ENCODE data around the gene CTDSP2. TPM values are rescaled to one million over a fixed set of nuclear protein-coding genes. Genes with fewer than 3 reads are reported as not detected.
A peak's percentile ranks its signal among the peaks of the same experiment; 100 is the strongest.

CTDSP2 gene
- polyA plus RNA-seq, 3 donors = 59.1 to 148 (median 70.2) TPM

DNA sequence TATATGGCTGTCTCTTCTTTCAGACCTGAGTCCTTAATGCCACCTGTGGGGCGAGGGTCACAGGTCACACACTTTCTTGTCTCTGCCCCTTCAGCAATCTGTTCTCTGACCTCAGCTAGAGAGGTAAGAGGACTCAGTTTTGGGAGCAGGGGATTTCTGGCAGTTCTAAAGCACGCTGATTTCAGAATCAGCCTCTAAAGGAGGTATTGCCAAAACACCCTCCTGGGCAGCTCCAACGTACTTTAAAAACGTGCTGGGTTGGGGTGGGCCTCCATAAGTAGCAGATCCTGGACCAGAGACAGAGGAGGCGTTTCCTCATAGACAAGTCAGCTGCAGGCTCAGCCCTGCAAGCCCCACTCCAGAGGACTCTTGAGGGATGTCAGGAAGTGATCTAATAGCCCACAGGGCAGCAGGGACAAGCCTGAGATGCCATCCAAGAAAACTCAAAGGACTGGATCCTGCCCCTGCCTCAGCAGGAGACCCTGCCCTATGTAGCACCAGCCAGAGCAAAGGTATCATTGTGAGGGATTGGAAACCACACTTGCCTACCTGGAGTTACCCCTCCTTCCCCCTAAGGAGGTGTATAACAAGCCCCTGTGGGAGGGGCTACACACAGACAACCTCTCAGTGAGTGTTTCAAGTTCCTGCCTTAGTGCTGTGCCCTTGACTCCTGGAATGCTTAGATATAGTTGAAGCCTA lies 8.5 kb downstream of the CTDSP2 start:
- TF ChIP-seq CTCF (IDR thresholded peaks at IDR 0.05) = no peak
- intact Hi-C loops (cut with micrococcal nuclease) = no loop called here
- Histone ChIP-seq H3K4me3 (replicated peaks in 1 of 3; ENCODE audit: low read depth in 2 of 3, low read length in 3 of 3) (peak overlapping the region in 1 of 3 experiments; percentile 31), H3K4me1 (ENCODE audit: control insufficient read depth in 1 of 2, insufficient read depth in 2 of 2, low read length in 2 of 2) (peaks cover 98 to 100% of the 10 kb centered on the region in 2 donors), H3K9ac (ENCODE audit: insufficient read depth, low read length, poor library complexity, severe bottlenecking) (no peak overlapping the region), H4K20me1 (ENCODE audit: insufficient read depth, low read length) (peaks cover 100% of the 10 kb centered on the region), H3K27me3 (ENCODE audit: control insufficient read depth in 2 of 2, insufficient read depth in 2 of 2, low read length in 2 of 2) (no peaks in the 10 kb centered on the region), H3K79me2 (ENCODE audit: insufficient read depth, low read length) (peaks cover 100% of the 10 kb centered on the region), H3K36me3 (replicated peaks in 1 of 2; ENCODE audit: control insufficient read depth in 1 of 2, insufficient read depth in 2 of 2, low read length in 2 of 2) (no peaks in the 10 kb centered on the region), H3K4me2 (replicated peaks; ENCODE audit: extremely low read depth, low read length, poor library complexity, severe bottlenecking) (peak overlapping the region; percentile 44), H2AFZ (ENCODE audit: insufficient read depth, low read depth, low read length, poor library complexity, severe bottlenecking) (no peak overlapping the region), H3K27ac (ENCODE audit: low read depth in 1 of 2, low read length in 2 of 2) (peak overlapping the region; percentile 28 to 68), H3K9me3 (replicated peaks in 1 of 2; ENCODE audit: control insufficient read depth in 1 of 2, insufficient read depth in 1 of 2, low read length in 2 of 2) (no peaks in the 10 kb centered on the region)
- Mint-ChIP-seq H3K27me3 (ENCODE audit: low read depth in 3 of 3) (peaks cover 0 to 1% (median 0%) of the 10 kb centered on the region in 3 donors), H3K4me3 (peak overlapping the region in 1 of 2 donors; percentile 35), H3K9me3 (no peaks in the 10 kb centered on the region), H3K36me3 (peaks cover 7 to 24% of the 10 kb centered on the region in 2 donors), H3K27ac (peak overlapping the region; percentile 65 to 85 (median 73)), H3K4me1 (peaks cover 99% of the 10 kb centered on the region)
- 0% methylated on average over 4 of the region's 5 CpGs for WGBS (ENCODE audit: insufficient coverage)
- no peak for DNase-seq

GRCh38 chr12:57836442-57837375 lies 9.8 kb downstream of the CTDSP2 start:
- intact Hi-C loops (cut with micrococcal nuclease) = no loop called here
- no peak for TF ChIP-seq CTCF (IDR thresholded peaks at IDR 0.05)
- Mint-ChIP-seq H3K4me1 (peaks cover 97% of the 10 kb centered on the region), H3K27ac (peak overlapping the region; percentile 46 to 87 (median 77)), H3K27me3 (ENCODE audit: low read depth in 3 of 3) (no peaks in the 10 kb centered on the region), H3K9me3 (no peaks in the 10 kb centered on the region), H3K36me3 (peaks cover 0 to 20% of the 10 kb centered on the region in 2 donors), H3K4me3 (peak overlapping the region; percentile 17 to 80)
- Histone ChIP-seq H3K36me3 (replicated peaks in 1 of 2; ENCODE audit: control insufficient read depth in 1 of 2, insufficient read depth in 2 of 2, low read length in 2 of 2) (no peaks in the 10 kb centered on the region), H3K4me2 (replicated peaks; ENCODE audit: extremely low read depth, low read length, poor library complexity, severe bottlenecking) (peak overlapping the region; percentile 66), H3K9me3 (replicated peaks in 1 of 2; ENCODE audit: control insufficient read depth in 1 of 2, insufficient read depth in 1 of 2, low read length in 2 of 2) (no peaks in the 10 kb centered on the region), H2AFZ (ENCODE audit: insufficient read depth, low read depth, low read length, poor library complexity, severe bottlenecking) (no peak overlapping the region), H3K27me3 (ENCODE audit: control insufficient read depth in 2 of 2, insufficient read depth in 2 of 2, low read length in 2 of 2) (no peaks in the 10 kb centered on the region), H3K9ac (ENCODE audit: insufficient read depth, low read length, poor library complexity, severe bottlenecking) (peak overlapping the region; percentile 27), H4K20me1 (ENCODE audit: insufficient read depth, low read length) (peaks cover 100% of the 10 kb centered on the region), H3K79me2 (ENCODE audit: insufficient read depth, low read length) (peaks cover 100% of the 10 kb centered on the region), H3K27ac (ENCODE audit: low read depth in 1 of 2, low read length in 2 of 2) (peak overlapping the region; percentile 54 to 68), H3K4me3 (replicated peaks in 1 of 3; ENCODE audit: low read depth in 2 of 3, low read length in 3 of 3) (peak overlapping the region in 1 of 3 experiments; percentile 57), H3K4me1 (ENCODE audit: control insufficient read depth in 1 of 2, insufficient read depth in 2 of 2, low read length in 2 of 2) (peaks cover 90 to 100% of the 10 kb centered on the region in 2 donors)
- WGBS (ENCODE audit: insufficient coverage) = 2% methylated on average over 6 of the region's 13 CpGs
- peak in 1 of 3 donors; percentile 29 for DNase-seq
